SK-N-SH treated with all-trans-retinoic acid at 6 μM for 48 hours (cell line): ENCODE results near the gene SLMAP.

Source experiments
- ARNTL ChIP-seq: fragments of 450-650 bp; formaldehyde crosslinking; IDR thresholded peaks from 2 replicates; pipeline ENCODE4 v1.5.0; 2020; ENCODE audit warnings: low read depth, mild to moderate bottlenecking, moderate library complexity, borderline replicate concordance
- BACH2 ChIP-seq: fragments of 250-450 bp; sonication (Bioruptor Pico); IDR thresholded peaks from 2 replicates; pipeline ENCODE4 v1.9.0; 2021; ENCODE audit warnings: mild to moderate bottlenecking, borderline replicate concordance
- ESRRG ChIP-seq: fragments of 250-450 bp; sonication (Bioruptor Pico); IDR thresholded peaks from 2 replicates; pipeline ENCODE4 v1.6.1; 2021; ENCODE audit warnings: mild to moderate bottlenecking
- GLIS3 ChIP-seq: fragments of 250-450 bp; sonication (Bioruptor Pico); IDR thresholded peaks from 2 replicates; pipeline ENCODE4 v1.5.0; 2020; ENCODE audit warnings: mild to moderate bottlenecking, moderate library complexity
- ISL1 ChIP-seq: fragments of 250-450 bp; sonication (Bioruptor Pico); IDR thresholded peaks from 2 replicates; pipeline ENCODE4 v2.1.2; 2022; ENCODE audit warnings: mild to moderate bottlenecking, moderate library complexity
- ZC3H10 ChIP-seq: fragments of 250-450 bp; sonication (Bioruptor Pico); IDR thresholded peaks from 2 replicates; pipeline ENCODE4 v1.5.1; 2021; ENCODE audit warnings: mild to moderate bottlenecking, moderate library complexity
- ZFP3 ChIP-seq: fragments of 250-450 bp; sonication (Bioruptor Pico); IDR thresholded peaks from 2 replicates; pipeline ENCODE4 v1.5.0; 2020; ENCODE audit warnings: mild to moderate bottlenecking, moderate library complexity
- ZFP30 ChIP-seq: fragments of 450-650 bp; formaldehyde crosslinking; IDR thresholded peaks from 2 replicates; pipeline ENCODE4 v1.5.0; 2022; ENCODE audit warnings: mild to moderate bottlenecking, moderate library complexity
- ZNF565 ChIP-seq: fragments of 450-650 bp; formaldehyde crosslinking; conservative IDR thresholded peaks from 2 replicates; pipeline ENCODE4 v1.5.0; 2020; ENCODE audit warnings: low read depth, mild to moderate bottlenecking, moderate library complexity
- TF ChIP-seq, protein P1 (sequence below): fragments of 250-450 bp; sonication (Bioruptor Pico); IDR thresholded peaks from 2 replicates; pipeline ENCODE4 v1.8.0; 2021; ENCODE audit warnings: low read depth, mild to moderate bottlenecking, moderate library complexity, borderline replicate concordance
- TF ChIP-seq, protein P2 (sequence below): fragments of 250-450 bp; sonication (Bioruptor Pico); IDR thresholded peaks from 2 replicates; pipeline ENCODE4 v1.5.0; 2020; ENCODE audit warnings: mild to moderate bottlenecking, moderate library complexity

DNA sequence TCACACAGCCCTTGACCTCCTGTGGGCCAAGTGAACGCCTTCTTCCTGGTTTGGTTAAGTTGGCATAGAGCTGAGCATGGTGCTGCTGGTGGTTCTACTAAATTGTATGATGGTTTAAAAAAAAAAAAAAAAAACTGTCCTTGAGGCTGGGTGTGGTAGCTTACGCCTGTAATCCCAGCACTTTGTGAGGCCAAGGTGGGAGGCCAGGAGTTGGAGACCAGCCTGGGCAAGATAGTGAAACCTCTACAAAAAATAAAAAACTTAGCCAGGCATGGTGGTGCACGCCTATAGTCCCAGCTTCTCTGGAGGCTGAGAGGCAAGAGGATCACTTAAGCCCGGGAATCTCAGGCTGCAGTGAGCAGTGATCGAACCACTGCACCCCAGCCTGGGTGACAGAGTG is 193.2 kb downstream of the SLMAP start:
- TF ChIP-seq, protein P1, sequence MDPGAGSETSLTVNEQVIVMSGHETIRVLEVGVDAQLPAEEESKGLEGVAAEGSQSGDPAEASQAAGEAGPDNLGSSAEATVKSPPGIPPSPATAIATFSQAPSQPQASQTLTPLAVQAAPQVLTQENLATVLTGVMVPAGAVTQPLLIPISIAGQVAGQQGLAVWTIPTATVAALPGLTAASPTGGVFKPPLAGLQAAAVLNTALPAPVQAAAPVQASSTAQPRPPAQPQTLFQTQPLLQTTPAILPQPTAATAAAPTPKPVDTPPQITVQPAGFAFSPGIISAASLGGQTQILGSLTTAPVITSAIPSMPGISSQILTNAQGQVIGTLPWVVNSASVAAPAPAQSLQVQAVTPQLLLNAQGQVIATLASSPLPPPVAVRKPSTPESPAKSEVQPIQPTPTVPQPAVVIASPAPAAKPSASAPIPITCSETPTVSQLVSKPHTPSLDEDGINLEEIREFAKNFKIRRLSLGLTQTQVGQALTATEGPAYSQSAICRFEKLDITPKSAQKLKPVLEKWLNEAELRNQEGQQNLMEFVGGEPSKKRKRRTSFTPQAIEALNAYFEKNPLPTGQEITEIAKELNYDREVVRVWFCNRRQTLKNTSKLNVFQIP (CRISPR knock-in tag): no peak
- TF ChIP-seq BACH2: no peak
- TF ChIP-seq, protein P2, sequence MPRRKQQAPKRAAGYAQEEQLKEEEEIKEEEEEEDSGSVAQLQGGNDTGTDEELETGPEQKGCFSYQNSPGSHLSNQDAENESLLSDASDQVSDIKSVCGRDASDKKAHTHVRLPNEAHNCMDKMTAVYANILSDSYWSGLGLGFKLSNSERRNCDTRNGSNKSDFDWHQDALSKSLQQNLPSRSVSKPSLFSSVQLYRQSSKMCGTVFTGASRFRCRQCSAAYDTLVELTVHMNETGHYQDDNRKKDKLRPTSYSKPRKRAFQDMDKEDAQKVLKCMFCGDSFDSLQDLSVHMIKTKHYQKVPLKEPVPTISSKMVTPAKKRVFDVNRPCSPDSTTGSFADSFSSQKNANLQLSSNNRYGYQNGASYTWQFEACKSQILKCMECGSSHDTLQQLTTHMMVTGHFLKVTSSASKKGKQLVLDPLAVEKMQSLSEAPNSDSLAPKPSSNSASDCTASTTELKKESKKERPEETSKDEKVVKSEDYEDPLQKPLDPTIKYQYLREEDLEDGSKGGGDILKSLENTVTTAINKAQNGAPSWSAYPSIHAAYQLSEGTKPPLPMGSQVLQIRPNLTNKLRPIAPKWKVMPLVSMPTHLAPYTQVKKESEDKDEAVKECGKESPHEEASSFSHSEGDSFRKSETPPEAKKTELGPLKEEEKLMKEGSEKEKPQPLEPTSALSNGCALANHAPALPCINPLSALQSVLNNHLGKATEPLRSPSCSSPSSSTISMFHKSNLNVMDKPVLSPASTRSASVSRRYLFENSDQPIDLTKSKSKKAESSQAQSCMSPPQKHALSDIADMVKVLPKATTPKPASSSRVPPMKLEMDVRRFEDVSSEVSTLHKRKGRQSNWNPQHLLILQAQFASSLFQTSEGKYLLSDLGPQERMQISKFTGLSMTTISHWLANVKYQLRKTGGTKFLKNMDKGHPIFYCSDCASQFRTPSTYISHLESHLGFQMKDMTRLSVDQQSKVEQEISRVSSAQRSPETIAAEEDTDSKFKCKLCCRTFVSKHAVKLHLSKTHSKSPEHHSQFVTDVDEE: no peak
- no peak for TF ChIP-seq ZC3H10 (CRISPR knock-in tag)
- no peak for TF ChIP-seq ESRRG (CRISPR knock-in tag)
- no peak for TF ChIP-seq ISL1 (CRISPR knock-in tag)
- TF ChIP-seq GLIS3 (CRISPR knock-in tag): no peak
- TF ChIP-seq ZFP30 (CRISPR knock-in tag): no peak
- TF ChIP-seq ZNF565 (CRISPR knock-in tag): no peak
- TF ChIP-seq ARNTL (CRISPR knock-in tag): no peak
- no peak for TF ChIP-seq ZFP3 (CRISPR knock-in tag)
